ENCODE data around the gene MT1E.
A peak's percentile ranks its signal among the peaks of the same experiment; 100 is the strongest.

Gene MT1E

DNA sequence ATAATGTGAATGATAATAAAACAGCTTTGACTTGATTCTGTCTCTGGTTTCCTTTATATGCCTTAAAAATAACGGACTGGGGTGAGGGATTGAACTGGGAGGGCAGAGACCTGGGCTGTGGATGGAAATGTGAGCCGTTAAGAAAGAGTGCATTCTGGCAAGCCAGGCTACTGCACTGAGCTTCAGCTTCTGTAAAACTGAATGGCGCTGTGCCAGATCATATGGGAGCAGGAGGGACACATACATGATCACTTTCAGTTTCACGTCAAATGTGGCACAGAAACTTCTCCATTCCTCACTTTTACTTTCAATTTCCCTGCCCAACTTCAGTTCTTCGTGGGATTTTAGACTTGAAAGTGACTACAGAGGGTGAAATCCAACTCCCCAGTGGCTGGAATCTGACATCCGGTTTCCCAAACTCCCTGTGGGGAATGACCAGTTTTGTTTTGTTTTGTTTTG is 16.1 kb upstream of the MT1E start:
- ChIA-PET POLR2A (interaction anchor here (0.7 to 1.6 kb wide), 3 partner anchors 9 to 46 kb away, joined by 3 to 6 read pairs (median 5); partner anchors contain the start of gene MT1E), CTCF (interaction anchor here (0.6 to 1.3 kb wide), 3 partner anchors 19 to 32 kb away, joined by 3 read pairs; no protein-coding TSS in a partner anchor)
- Histone ChIP-seq H3K4me1 (ENCODE audit: control insufficient read depth, insufficient read depth, low read length) (peaks cover 3% of the 10 kb centered on the region; the same call in 1 of the 2 replicates), H3K9me3 (ENCODE audit: control insufficient read depth, insufficient read depth, low read depth, low read length) (no peaks in the 10 kb centered on the region), H3K36me3 (ENCODE audit: control insufficient read depth in 2 of 2, insufficient read depth in 1 of 2, low read length in 2 of 2) (no peaks in the 10 kb centered on the region), H3K4me3 (ENCODE audit: low read depth, low read length) (peak overlapping the region; percentile 51), H3K27ac (ENCODE audit: extremely low read depth, low read depth, low read length) (no peak overlapping the region; the same call in 1 of the 2 replicates)
- TF ChIP-seq PATZ1 (tag by site-specific recombination; IDR thresholded peaks at IDR 0.05) (peak; percentile 42), ZFP41 (tag by site-specific recombination; IDR thresholded peaks at IDR 0.05; ENCODE audit: borderline replicate concordance) (no peak), ZNF335 (tag by site-specific recombination; conservative IDR thresholded peaks at IDR 0.05) (peak; percentile 54), ZNF658 (tag by site-specific recombination; IDR thresholded peaks at IDR 0.05) (no peak), ZNF366 (tag by site-specific recombination; conservative IDR thresholded peaks at IDR 0.05) (peak; percentile 15; the same call in 1 of the 2 replicates), ZNF184 (tag by site-specific recombination; IDR thresholded peaks at IDR 0.05) (no peak), PRDM10 (tag by site-specific recombination; IDR thresholded peaks at IDR 0.05) (peak; percentile 29; the same call in 1 of the 2 replicates), ZFP69B (tag by site-specific recombination; IDR thresholded peaks at IDR 0.05) (no peak), TCF7L2 (IDR thresholded peaks at IDR 0.05; ENCODE audit: borderline replicate concordance, low read depth, low read length) (no peak), FEZF1 (tag by site-specific recombination; IDR thresholded peaks at IDR 0.05) (peak; percentile 14; the same call in 1 of the 2 replicates), ZNF324 (tag by site-specific recombination; IDR thresholded peaks at IDR 0.05) (no peak), ZBTB17 (tag by site-specific recombination; IDR thresholded peaks at IDR 0.05) (peak; percentile 51), OSR2 (tag by site-specific recombination; IDR thresholded peaks at IDR 0.05) (peak; percentile 95), ZNF311 (tag by site-specific recombination; IDR thresholded peaks at IDR 0.05; ENCODE audit: borderline replicate concordance) (no peak), ZBTB8A (tag by site-specific recombination; IDR thresholded peaks at IDR 0.05) (0 out of 2 replicates have a peak, but pooled peaks have one; percentile 5), PRDM1 (tag by site-specific recombination; IDR thresholded peaks at IDR 0.05) (peak; percentile 99), ZNF146 (tag by site-specific recombination; IDR thresholded peaks at IDR 0.05) (no peak), ZBTB26 (tag by site-specific recombination; optimal IDR thresholded peaks at IDR 0.05) (no peak), ZNF600 (tag by site-specific recombination; IDR thresholded peaks at IDR 0.05) (peak; percentile 15; the same call in 1 of the 2 replicates), ZNF561 (tag by site-specific recombination; IDR thresholded peaks at IDR 0.05; ENCODE audit: borderline replicate concordance) (0 out of 2 replicates have a peak, but pooled peaks have one; percentile 34), ZNF202 (tag by site-specific recombination; IDR thresholded peaks at IDR 0.05; ENCODE audit: borderline replicate concordance) (no peak), MZF1 (tag by site-specific recombination; IDR thresholded peaks at IDR 0.05; ENCODE audit: borderline replicate concordance) (peak; percentile 99), IKZF3 (tag by site-specific recombination; IDR thresholded peaks at IDR 0.05) (peak; percentile 69; the same call in 1 of the 2 replicates)
- TF ChIP-seq, protein P1, sequence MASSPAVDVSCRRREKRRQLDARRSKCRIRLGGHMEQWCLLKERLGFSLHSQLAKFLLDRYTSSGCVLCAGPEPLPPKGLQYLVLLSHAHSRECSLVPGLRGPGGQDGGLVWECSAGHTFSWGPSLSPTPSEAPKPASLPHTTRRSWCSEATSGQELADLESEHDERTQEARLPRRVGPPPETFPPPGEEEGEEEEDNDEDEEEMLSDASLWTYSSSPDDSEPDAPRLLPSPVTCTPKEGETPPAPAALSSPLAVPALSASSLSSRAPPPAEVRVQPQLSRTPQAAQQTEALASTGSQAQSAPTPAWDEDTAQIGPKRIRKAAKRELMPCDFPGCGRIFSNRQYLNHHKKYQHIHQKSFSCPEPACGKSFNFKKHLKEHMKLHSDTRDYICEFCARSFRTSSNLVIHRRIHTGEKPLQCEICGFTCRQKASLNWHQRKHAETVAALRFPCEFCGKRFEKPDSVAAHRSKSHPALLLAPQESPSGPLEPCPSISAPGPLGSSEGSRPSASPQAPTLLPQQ (tag by site-specific recombination; IDR thresholded peaks at IDR 0.05) = no peak
- TF ChIP-seq, protein P2, sequence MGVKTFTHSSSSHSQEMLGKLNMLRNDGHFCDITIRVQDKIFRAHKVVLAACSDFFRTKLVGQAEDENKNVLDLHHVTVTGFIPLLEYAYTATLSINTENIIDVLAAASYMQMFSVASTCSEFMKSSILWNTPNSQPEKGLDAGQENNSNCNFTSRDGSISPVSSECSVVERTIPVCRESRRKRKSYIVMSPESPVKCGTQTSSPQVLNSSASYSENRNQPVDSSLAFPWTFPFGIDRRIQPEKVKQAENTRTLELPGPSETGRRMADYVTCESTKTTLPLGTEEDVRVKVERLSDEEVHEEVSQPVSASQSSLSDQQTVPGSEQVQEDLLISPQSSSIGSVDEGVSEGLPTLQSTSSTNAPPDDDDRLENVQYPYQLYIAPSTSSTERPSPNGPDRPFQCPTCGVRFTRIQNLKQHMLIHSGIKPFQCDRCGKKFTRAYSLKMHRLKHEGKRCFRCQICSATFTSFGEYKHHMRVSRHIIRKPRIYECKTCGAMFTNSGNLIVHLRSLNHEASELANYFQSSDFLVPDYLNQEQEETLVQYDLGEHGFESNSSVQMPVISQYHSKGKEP (tag by site-specific recombination; IDR thresholded peaks at IDR 0.05) = peak; percentile 73
- TF ChIP-seq, protein P3, sequence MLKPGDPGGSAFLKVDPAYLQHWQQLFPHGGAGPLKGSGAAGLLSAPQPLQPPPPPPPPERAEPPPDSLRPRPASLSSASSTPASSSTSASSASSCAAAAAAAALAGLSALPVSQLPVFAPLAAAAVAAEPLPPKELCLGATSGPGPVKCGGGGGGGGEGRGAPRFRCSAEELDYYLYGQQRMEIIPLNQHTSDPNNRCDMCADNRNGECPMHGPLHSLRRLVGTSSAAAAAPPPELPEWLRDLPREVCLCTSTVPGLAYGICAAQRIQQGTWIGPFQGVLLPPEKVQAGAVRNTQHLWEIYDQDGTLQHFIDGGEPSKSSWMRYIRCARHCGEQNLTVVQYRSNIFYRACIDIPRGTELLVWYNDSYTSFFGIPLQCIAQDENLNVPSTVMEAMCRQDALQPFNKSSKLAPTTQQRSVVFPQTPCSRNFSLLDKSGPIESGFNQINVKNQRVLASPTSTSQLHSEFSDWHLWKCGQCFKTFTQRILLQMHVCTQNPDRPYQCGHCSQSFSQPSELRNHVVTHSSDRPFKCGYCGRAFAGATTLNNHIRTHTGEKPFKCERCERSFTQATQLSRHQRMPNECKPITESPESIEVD (tag by site-specific recombination; IDR thresholded peaks at IDR 0.05) = 0 out of 2 replicates have a peak, but pooled peaks have one; percentile 8

Data from HEK293 (cell line).